Keratinocyte (primary cell): Measurements from ENCODE around the gene POU4F3. TPM values are rescaled to one million over a fixed set of nuclear protein-coding genes. Genes with fewer than 3 reads are reported as not detected.

Experiments
- DNase-seq: peaks from one replicate; pipeline ENCODE4 v3.0.0-alpha.2; 2011; ENCODE audit warnings: low read depth, missing footprints, low spot score
- FAIRE-seq: peaks from 2 replicates; lab custom pipeline; 2011; peaks lifted over from hg19 to GRCh38; lab: Jason Lieb, UNC
- H2AFZ ChIP-seq: 2 replicates; pipeline ENCODE4 v1.6.0; 2012; ENCODE audit warnings: low read length, control low read depth, inconsistent platforms; ENCODE audit not compliant: control insufficient read depth
- H3K27ac ChIP-seq: 2 replicates; pipeline ENCODE4 v1.5.1; 2011; ENCODE audit warnings: low read length; ENCODE audit not compliant: control insufficient read depth, insufficient read depth
- H3K27me3 ChIP-seq: 3 replicates; pipeline ENCODE4 v1.6.0; 2011; ENCODE audit warnings: low read length; ENCODE audit not compliant: control insufficient read depth, insufficient read depth; ENCODE audit errors: extremely low read depth
- H3K36me3 ChIP-seq, 2 experiments: 2 replicates in 1 of 2; 3 replicates in 1 of 2; pipeline ENCODE4 v1.5.1; 2011; ENCODE audit warnings: low read length in 2 of 2, mild to moderate bottlenecking in 1 of 2; ENCODE audit not compliant: control insufficient read depth in 2 of 2, insufficient read depth in 2 of 2; ENCODE audit errors: extremely low read depth in 1 of 2
- H3K4me1 ChIP-seq: 3 replicates; pipeline ENCODE4 v1.5.1; 2011; ENCODE audit warnings: low read length; ENCODE audit not compliant: control insufficient read depth, insufficient read depth; ENCODE audit errors: extremely low read depth
- H3K4me2 ChIP-seq: 3 replicates; pipeline ENCODE4 v1.6.0; 2011; ENCODE audit warnings: low read depth, low read length; ENCODE audit not compliant: control insufficient read depth, insufficient read depth; ENCODE audit errors: extremely low read depth
- H3K4me3 ChIP-seq, 3 experiments: fragments of 200-600 bp in 1 of 3; sonication (generic) in 1 of 3; 2 replicates in 2 of 3; 3 replicates in 1 of 3; pipeline ENCODE4 v1.5.1; 2011 to 2016; ENCODE audit warnings: low read length in 3 of 3, mild to moderate bottlenecking in 3 of 3, control low read depth in 2 of 3, inconsistent platforms in 1 of 3, low read depth in 1 of 3, mixed read lengths in 1 of 3, mixed run types in 1 of 3, moderate library complexity in 1 of 3; ENCODE audit not compliant: control insufficient read depth in 2 of 3, insufficient read depth in 2 of 3; ENCODE audit errors: extremely low read depth in 1 of 3
- H3K79me2 ChIP-seq: 2 replicates; pipeline ENCODE4 v1.6.0; 2012; ENCODE audit warnings: low read length; ENCODE audit not compliant: control insufficient read depth, insufficient read depth
- H3K9ac ChIP-seq: 3 replicates; pipeline ENCODE4 v1.6.0; 2011; ENCODE audit warnings: low read length; ENCODE audit not compliant: control insufficient read depth, insufficient read depth; ENCODE audit errors: extremely low read depth
- H3K9me1 ChIP-seq: 3 replicates; pipeline ENCODE4 v1.6.0; 2011; ENCODE audit warnings: low read length; ENCODE audit not compliant: control insufficient read depth, insufficient read depth; ENCODE audit errors: extremely low read depth
- H3K9me3 ChIP-seq: 2 replicates; pipeline ENCODE4 v1.5.1; 2012; ENCODE audit warnings: low read depth, low read length; ENCODE audit not compliant: control insufficient read depth
- H4K20me1 ChIP-seq: 3 replicates; pipeline ENCODE4 v1.6.0; 2011; ENCODE audit warnings: low read length; ENCODE audit not compliant: control insufficient read depth, insufficient read depth; ENCODE audit errors: extremely low read depth
- EZH2 ChIP-seq: IDR thresholded peaks from one replicate; pipeline ENCODE4 v1.6.1; 2012; ENCODE audit warnings: inconsistent platforms, mild to moderate bottlenecking, low read length, moderate library complexity
- dilution Hi-C: fragments of 300-500 bp; cut with MboI; formaldehyde crosslinking; loops from one replicate; pipeline ENCODE4 v1.7.0; 2020; ENCODE audit warnings: low sequenced_read_pairs; ENCODE audit not compliant: extremely low pct_ligation_motif_present
- polyA plus RNA-seq, 5 experiments: library from polyadenylated mRNA; depleted of rRNA in 3 of 5; stranded (reverse) in 3 of 5; stranded (forward) in 1 of 5; unstranded in 1 of 5; fragments of >200 nt; gene quantifications; 1 replicate in 1 of 5; 2 replicates in 3 of 5; 3 replicates in 1 of 5; pipeline versions ENCODE4 v1.2.1 to v1.2.3, GENCODE V29; 2011 to 2012; ENCODE audit warnings: missing spikeins in 2 of 5, low read depth in 1 of 5, low replicate concordance in 1 of 5
- TF ChIP-seq, protein P1 (sequence below), 3 experiments: IDR thresholded peaks in 1 of 3; conservative IDR thresholded peaks in 1 of 3; optimal IDR thresholded peaks in 1 of 3; 2 replicates in 2 of 3; 3 replicates in 1 of 3; pipeline versions ENCODE3 to v1.5.1; 2011; ENCODE audit warnings: low read length in 3 of 3, mild to moderate bottlenecking in 3 of 3, moderate library complexity in 2 of 3, control low read depth in 1 of 3, inconsistent platforms in 1 of 3; ENCODE audit not compliant: insufficient read depth in 2 of 3; ENCODE audit errors: extremely low read depth in 1 of 3

POU4F3 gene
- polyA plus RNA-seq, 1 donor (not counting 4 experiments of a cell fraction or from before 2014, with no cell fraction given): 0.04 TPM

DNA sequence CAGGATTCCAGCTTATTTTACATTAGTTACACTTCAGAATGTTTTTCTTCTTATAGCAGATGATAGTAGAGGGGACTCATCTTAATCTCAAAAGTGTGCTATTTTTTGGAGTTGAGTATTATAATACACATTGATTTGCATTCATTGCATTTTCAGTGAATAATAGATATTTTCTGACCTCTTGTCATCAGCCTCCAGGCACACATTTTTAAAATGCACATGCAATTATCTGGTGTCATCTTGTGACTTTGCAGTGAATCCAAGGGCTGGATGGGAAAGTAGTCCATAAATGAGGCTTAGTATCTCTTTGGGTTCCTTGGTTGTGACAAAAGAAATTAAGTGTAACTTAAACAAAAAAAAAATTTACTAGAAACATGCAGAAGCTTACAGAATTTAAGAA is 28.1 kb upstream of the POU4F3 start:
- TF ChIP-seq, protein P1, sequence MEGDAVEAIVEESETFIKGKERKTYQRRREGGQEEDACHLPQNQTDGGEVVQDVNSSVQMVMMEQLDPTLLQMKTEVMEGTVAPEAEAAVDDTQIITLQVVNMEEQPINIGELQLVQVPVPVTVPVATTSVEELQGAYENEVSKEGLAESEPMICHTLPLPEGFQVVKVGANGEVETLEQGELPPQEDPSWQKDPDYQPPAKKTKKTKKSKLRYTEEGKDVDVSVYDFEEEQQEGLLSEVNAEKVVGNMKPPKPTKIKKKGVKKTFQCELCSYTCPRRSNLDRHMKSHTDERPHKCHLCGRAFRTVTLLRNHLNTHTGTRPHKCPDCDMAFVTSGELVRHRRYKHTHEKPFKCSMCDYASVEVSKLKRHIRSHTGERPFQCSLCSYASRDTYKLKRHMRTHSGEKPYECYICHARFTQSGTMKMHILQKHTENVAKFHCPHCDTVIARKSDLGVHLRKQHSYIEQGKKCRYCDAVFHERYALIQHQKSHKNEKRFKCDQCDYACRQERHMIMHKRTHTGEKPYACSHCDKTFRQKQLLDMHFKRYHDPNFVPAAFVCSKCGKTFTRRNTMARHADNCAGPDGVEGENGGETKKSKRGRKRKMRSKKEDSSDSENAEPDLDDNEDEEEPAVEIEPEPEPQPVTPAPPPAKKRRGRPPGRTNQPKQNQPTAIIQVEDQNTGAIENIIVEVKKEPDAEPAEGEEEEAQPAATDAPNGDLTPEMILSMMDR (optimal IDR thresholded peaks at IDR 0.05 in 1 of 3, IDR thresholded peaks at IDR 0.05 in 1 of 3, conservative IDR thresholded peaks at IDR 0.05 in 1 of 3; ENCODE audit: extremely low read depth in 1 of 3, insufficient read depth in 2 of 3, low read length in 3 of 3): no peak
- TF ChIP-seq EZH2: no peak

DNA sequence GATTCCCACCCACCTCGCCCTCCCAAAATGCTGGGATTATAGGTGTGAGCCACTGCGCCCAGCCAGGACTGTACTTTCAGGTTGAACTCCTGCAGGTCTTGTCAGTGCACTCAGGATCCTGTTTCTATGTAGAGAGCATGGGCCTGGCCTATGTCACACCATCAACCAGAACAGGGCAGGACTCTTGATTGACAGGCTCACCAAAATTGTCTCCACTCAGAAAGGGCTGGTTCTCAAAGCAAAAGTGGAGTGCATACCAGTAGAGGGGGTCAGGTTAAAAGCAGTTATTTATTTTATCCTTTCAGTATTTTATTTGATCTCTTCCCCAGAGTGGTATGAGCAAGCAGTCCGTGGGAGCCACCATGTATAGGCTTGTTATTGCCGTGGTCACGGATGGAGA is 27.4 kb upstream of the POU4F3 start:
- no peaks in the 10 kb centered on the region for H3K9me3 ChIP-seq
- H3K4me1 ChIP-seq: no peaks in the 10 kb centered on the region
- H3K4me2 ChIP-seq: no peak overlapping the region
- FAIRE-seq: no peak
- no peak for TF ChIP-seq EZH2
- TF ChIP-seq, protein P1 (optimal IDR thresholded peaks at IDR 0.05 in 1 of 3, IDR thresholded peaks at IDR 0.05 in 1 of 3, conservative IDR thresholded peaks at IDR 0.05 in 1 of 3; ENCODE audit: extremely low read depth in 1 of 3, insufficient read depth in 2 of 3, low read length in 3 of 3): no peak
- H3K27ac ChIP-seq: no peak overlapping the region
- no peaks in the 10 kb centered on the region for H3K36me3 ChIP-seq
- no peaks in the 10 kb centered on the region for H3K9me1 ChIP-seq
- no peak overlapping the region for H3K4me3 ChIP-seq
- DNase-seq: no peak
- no peaks in the 10 kb centered on the region for H4K20me1 ChIP-seq
- no peak overlapping the region for H3K9ac ChIP-seq
- H2AFZ ChIP-seq: no peak overlapping the region
- no peaks in the 10 kb centered on the region for H3K27me3 ChIP-seq
- H3K79me2 ChIP-seq: no peaks in the 10 kb centered on the region
- dilution Hi-C loops: no loop called here

More for the DNA sequence above, 28.1 kb upstream of the POU4F3 start:
- no peaks in the 10 kb centered on the region for H4K20me1 ChIP-seq
- FAIRE-seq: no peak
- no peak overlapping the region for H3K27ac ChIP-seq
- no peaks in the 10 kb centered on the region for H3K9me3 ChIP-seq
- no peak for DNase-seq
- H3K4me1 ChIP-seq: no peaks in the 10 kb centered on the region
- no peaks in the 10 kb centered on the region for H3K36me3 ChIP-seq
- dilution Hi-C loops: no loop called here
- no peak overlapping the region for H3K9ac ChIP-seq
- H3K4me2 ChIP-seq: no peak overlapping the region
- no peaks in the 10 kb centered on the region for H3K9me1 ChIP-seq
- H3K79me2 ChIP-seq: no peaks in the 10 kb centered on the region
- no peaks in the 10 kb centered on the region for H3K27me3 ChIP-seq
- no peak overlapping the region for H2AFZ ChIP-seq
- H3K4me3 ChIP-seq: no peak overlapping the region
